ENCODE measurements around the gene WAC. TPM values are rescaled to one million over a fixed set of nuclear protein-coding genes. Genes with fewer than 3 reads are reported as not detected.

Gene WAC
- total RNA-seq, 1 experiment from 2014 or later: 93.9 TPM

DNA sequence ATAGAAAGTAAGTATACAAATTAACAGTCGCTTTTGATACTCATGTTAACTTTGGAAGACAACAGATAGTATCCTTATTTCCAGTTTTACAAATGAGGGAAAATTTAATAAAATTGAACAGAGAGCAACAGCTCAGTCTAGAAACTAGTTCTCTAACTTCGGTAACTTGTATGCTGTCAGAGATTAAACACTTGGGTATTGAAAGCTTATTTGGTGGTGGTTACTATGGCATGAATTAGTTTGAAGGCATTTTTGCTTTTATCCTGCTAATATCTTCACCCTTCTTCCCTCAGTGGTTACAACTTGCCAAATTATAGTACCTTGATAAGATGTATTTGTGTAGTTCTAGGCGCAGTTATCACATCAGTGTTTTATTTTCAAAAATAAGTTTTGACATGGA lies 7.2 kb downstream of the WAC start:
- no peak overlapping the region for H3K4me2 ChIP-seq
- H4K20me1 ChIP-seq (ENCODE audit: insufficient read depth): peaks cover 72% of the 10 kb centered on the region
- no peaks in the 10 kb centered on the region for H3K27me3 ChIP-seq (ENCODE audit: insufficient read depth, low read depth)
- ChIA-PET POLR2A (ENCODE audit: unreplicated experiment) (interaction anchor here (0.6 kb wide), 1 partner anchor 104 kb away, joined by 9 read pairs; no protein-coding TSS in a partner anchor), CTCF (no interaction called here)
- peaks cover 4% of the 10 kb centered on the region; the same call in 1 of the 2 replicates for H3K4me1 ChIP-seq (replicated peaks; ENCODE audit: insufficient read depth)
- no peaks in the 10 kb centered on the region for H3K9me2 ChIP-seq (ENCODE audit: insufficient read depth)
- 0 out of 2 replicates have a peak, but pooled peaks cover 8% of the 10 kb centered on the region for H3F3A ChIP-seq (ENCODE audit: insufficient read depth, low read depth)
- H3K4me3 ChIP-seq: no peak overlapping the region
- H3K36me3 ChIP-seq (ENCODE audit: low read depth): peaks cover 74% of the 10 kb centered on the region
- H3K79me2 ChIP-seq (ENCODE audit: low read depth): peaks cover 87% of the 10 kb centered on the region
- no peak overlapping the region for H3K27ac ChIP-seq
- H2AFZ ChIP-seq: no peak overlapping the region
- DNase-seq: no peak
- no TSS peak for BruUV-seq (replicated peaks)
- H3K9me3 ChIP-seq (ENCODE audit: insufficient read depth, low read depth): no peaks in the 10 kb centered on the region
- intact Hi-C loops (cut with micrococcal nuclease; ENCODE audit: unreplicated experiment): no loop called here
- TF ChIP-seq CTCF (conservative IDR thresholded peaks at IDR 0.05) (no peak), EZH2 (IDR thresholded peaks at IDR 0.05; ENCODE audit: low read depth) (no peak)

DNA sequence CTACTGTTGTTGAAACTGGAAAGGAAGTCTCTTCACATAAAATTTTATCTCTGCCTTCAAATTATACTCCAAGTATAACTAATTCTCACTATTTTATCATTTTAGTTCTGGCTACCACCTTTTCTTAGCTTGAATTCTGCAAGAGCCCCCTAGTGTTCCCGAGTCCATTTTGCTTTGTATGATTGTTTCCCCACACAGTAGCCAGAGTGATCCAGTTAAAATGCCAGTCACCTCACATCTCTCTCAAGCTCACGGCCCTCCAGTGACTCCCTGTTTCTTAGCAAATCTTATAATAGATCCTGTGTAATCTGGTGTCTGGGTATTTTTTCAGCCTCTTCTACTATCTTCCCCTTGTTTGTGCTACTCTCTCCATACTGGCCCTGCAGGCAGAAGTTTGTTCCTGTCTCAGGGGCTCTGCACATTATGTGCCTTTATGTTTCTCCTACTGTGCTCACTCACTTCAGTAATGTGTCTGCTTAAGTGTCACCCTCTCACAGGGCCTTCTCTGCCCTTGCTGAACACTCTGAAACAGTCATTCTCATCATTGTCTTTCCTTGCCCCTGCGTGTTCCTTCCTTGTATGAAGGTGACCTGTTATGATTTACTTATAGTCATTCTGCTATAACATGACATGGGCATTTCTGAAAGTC lies 8.9 kb downstream of the WAC start:
- H3F3A ChIP-seq (ENCODE audit: insufficient read depth, low read depth): 0 out of 2 replicates have a peak, but pooled peaks cover 8% of the 10 kb centered on the region
- intact Hi-C loops (cut with micrococcal nuclease; ENCODE audit: unreplicated experiment): no loop called here
- no peaks in the 10 kb centered on the region for H3K27me3 ChIP-seq (ENCODE audit: insufficient read depth, low read depth)
- H3K27ac ChIP-seq: no peak overlapping the region
- peaks cover 84% of the 10 kb centered on the region for H3K79me2 ChIP-seq (ENCODE audit: low read depth)
- H4K20me1 ChIP-seq (ENCODE audit: insufficient read depth): peaks cover 72% of the 10 kb centered on the region
- H3K9me3 ChIP-seq (ENCODE audit: insufficient read depth, low read depth): no peaks in the 10 kb centered on the region
- BruUV-seq (replicated peaks): no TSS peak
- H3K4me2 ChIP-seq: no peak overlapping the region
- H3K9me2 ChIP-seq (ENCODE audit: insufficient read depth): no peaks in the 10 kb centered on the region
- DNase-seq: no peak
- ChIA-PET CTCF (no interaction called here), POLR2A (ENCODE audit: unreplicated experiment) (no interaction called here)
- TF ChIP-seq CTCF (conservative IDR thresholded peaks at IDR 0.05) (no peak), EZH2 (IDR thresholded peaks at IDR 0.05; ENCODE audit: low read depth) (no peak)
- H3K4me1 ChIP-seq (replicated peaks; ENCODE audit: insufficient read depth): no peaks in the 10 kb centered on the region
- H3K36me3 ChIP-seq (ENCODE audit: low read depth): peaks cover 73% of the 10 kb centered on the region
- no peak overlapping the region for H3K4me3 ChIP-seq
- H2AFZ ChIP-seq: no peak overlapping the region

GRCh38 chr10:28542728-28543127 lies 9.8 kb downstream of the WAC start:
- Histone ChIP-seq H3K9me2 (ENCODE audit: insufficient read depth) (no peaks in the 10 kb centered on the region), H3K9me3 (ENCODE audit: insufficient read depth, low read depth) (no peaks in the 10 kb centered on the region), H4K20me1 (ENCODE audit: insufficient read depth) (peaks cover 63% of the 10 kb centered on the region), H3K79me2 (ENCODE audit: low read depth) (peaks cover 84% of the 10 kb centered on the region), H2AFZ (no peak overlapping the region), H3K27ac (no peak overlapping the region), H3F3A (ENCODE audit: insufficient read depth, low read depth) (0 out of 2 replicates have a peak, but pooled peaks cover 8% of the 10 kb centered on the region), H3K4me3 (no peak overlapping the region), H3K27me3 (ENCODE audit: insufficient read depth, low read depth) (no peaks in the 10 kb centered on the region), H3K4me1 (replicated peaks; ENCODE audit: insufficient read depth) (no peaks in the 10 kb centered on the region), H3K4me2 (no peak overlapping the region), H3K36me3 (ENCODE audit: low read depth) (peaks cover 64% of the 10 kb centered on the region)
- BruUV-seq (replicated peaks): no TSS peak
- intact Hi-C loops (cut with micrococcal nuclease; ENCODE audit: unreplicated experiment): no loop called here
- ChIA-PET POLR2A (ENCODE audit: unreplicated experiment) (no interaction called here), CTCF (no interaction called here)
- no peak for DNase-seq
- TF ChIP-seq CTCF (conservative IDR thresholded peaks at IDR 0.05) (no peak), EZH2 (IDR thresholded peaks at IDR 0.05; ENCODE audit: low read depth) (no peak)

Measured in PC-9 (cell line).